Vagina (tissue), 2 donors: ENCODE data around the gene FGD4.

Experiments used
- CTCF ChIP-seq, 3 experiments: fragments of 450-650 bp in 2 of 3; fragments of 200-600 bp in 1 of 3; sonication (generic) in 1 of 3; IDR thresholded peaks; one replicate each; pipeline ENCODE4 v1.5.1; 2017 to 2019; ENCODE audit warnings: antibody characterized with exemption in 3 of 3, mild to moderate bottlenecking in 2 of 3, moderate library complexity in 2 of 3
- POLR2AphosphoS5 ChIP-seq, 2 donors: sonication (generic); formaldehyde crosslinking; IDR thresholded peaks; one replicate each; pipeline ENCODE4 v1.9.0; 2017; ENCODE audit warnings: antibody characterized with exemption in 2 of 2, mild to moderate bottlenecking in 2 of 2, low read depth in 1 of 2; ENCODE audit not compliant: insufficient read depth in 1 of 2

DNA sequence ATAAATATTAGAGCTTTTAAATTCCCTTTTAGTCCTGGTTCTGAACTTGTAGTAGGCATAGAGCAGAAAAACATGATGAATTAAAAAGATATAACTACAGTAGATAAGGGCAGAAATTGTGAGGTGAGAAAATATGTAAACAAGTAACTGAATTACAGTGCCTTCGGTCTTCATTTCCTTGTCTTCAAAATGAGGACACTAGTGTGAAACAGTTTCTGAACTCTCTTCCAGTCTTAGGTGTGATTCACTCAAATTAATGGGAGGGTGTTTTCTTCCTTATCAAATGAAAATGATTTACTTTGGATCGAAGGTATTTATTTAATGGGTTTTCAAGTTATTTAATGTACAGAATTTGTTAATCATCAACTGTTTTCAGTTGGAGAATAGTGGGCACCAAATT is 1.5 kb downstream of the FGD4 start:
- no peak for TF ChIP-seq CTCF (IDR thresholded peaks at IDR 0.05)
- no peak for TF ChIP-seq POLR2AphosphoS5 (IDR thresholded peaks at IDR 0.05; ENCODE audit: insufficient read depth in 1 of 2, low read depth in 1 of 2)
